ENCODE measurements around the gene FSCN2. TPM values are rescaled to one million over a fixed set of nuclear protein-coding genes. Genes with fewer than 3 reads are reported as not detected.

The FSCN2 gene
- total and polyA plus RNA-seq, 10 of the 15 experiments (the other 5 are each of a cell fraction or from before 2014, with no cell fraction given): 0.12 to 2.1 (median 0.65) TPM; not detected in 3

- ChIA-PET RAD21 (ENCODE audit: unreplicated experiment) (no interaction called here), POLR2A (interaction anchor here (0.6 kb wide), 1 partner anchor 348 kb away, joined by 3 read pairs; no protein-coding TSS in a partner anchor), SMC1A (ENCODE audit: uncharacterized antibody, unreplicated experiment) (interaction anchor here (0.5 to 1.0 kb wide), 2 partner anchors 72 to 89 kb away, joined by 3 to 5 read pairs; no protein-coding TSS in a partner anchor), CTCF (interaction anchor here (0.6 kb wide), 1 partner anchor 33 kb away, joined by 3 read pairs; no protein-coding TSS in a partner anchor)
- peaks cover 3% of the 10 kb centered on the region; the same call in 1 of the 2 replicates for H3K4me1 ChIP-seq (ENCODE audit: control insufficient read depth, insufficient read depth, low read length)
- no peak overlapping the region for H3K4me3 ChIP-seq
- intact Hi-C loops (cut with micrococcal nuclease; ENCODE audit: unreplicated experiment) (no loop called here), in situ Hi-C loops (cut with MboI) (no loop called here)
- TF ChIP-seq SMARCA5 (IDR thresholded peaks at IDR 0.05) (no peak), BMI1 (IDR thresholded peaks at IDR 0.05; ENCODE audit: borderline replicate concordance) (no peak), MEF2B (IDR thresholded peaks at IDR 0.05; ENCODE audit: partially characterized antibody, poor library complexity, severe bottlenecking) (no peak), TAF1 (IDR thresholded peaks at IDR 0.05; ENCODE audit: borderline replicate concordance, low read depth, low read length) (no peak), E2F4 (IDR thresholded peaks at IDR 0.05; ENCODE audit: low read depth, low read length) (no peak), IKZF2 (IDR thresholded peaks at IDR 0.05) (no peak), CEBPB (IDR thresholded peaks at IDR 0.05; ENCODE audit: borderline replicate concordance in 1 of 2, low read depth in 2 of 2, low read length in 2 of 2) (no peak), NFIC (IDR thresholded peaks at IDR 0.05; ENCODE audit: low read depth, low read length) (no peak)
- H3K27me3 ChIP-seq (replicated peaks in 1 of 2; ENCODE audit: control insufficient read depth in 2 of 2, insufficient read depth in 2 of 2, low read length in 1 of 2): no peaks in the 10 kb centered on the region
- 77% methylated on average over 4 of the region's 4 CpGs for whole genome bisulfite sequencing (ENCODE audit: insufficient coverage, insufficient replicate concordance, low lambda C conversion rate, missing lambda C conversion rate)
- H3K9me3 ChIP-seq (replicated peaks; ENCODE audit: control insufficient read depth, insufficient read depth, low read length): no peaks in the 10 kb centered on the region
- H2AFZ ChIP-seq (ENCODE audit: control insufficient read depth, low read depth, low read length): no peak overlapping the region
- no peaks in the 10 kb centered on the region for H3K79me2 ChIP-seq (ENCODE audit: control insufficient read depth, insufficient read depth, low read length)
- BruUV-seq (replicated peaks): no TSS peak
- H3K4me2 ChIP-seq (ENCODE audit: control insufficient read depth, insufficient read depth): no peak overlapping the region
- peaks cover 43 to 54% of the 10 kb centered on the region in 2 experiments for H3K36me3 ChIP-seq (ENCODE audit: control insufficient read depth in 2 of 2, insufficient read depth in 2 of 2, low read length in 1 of 2)
- FAIRE-seq: no peak
- H3K9ac ChIP-seq (ENCODE audit: control insufficient read depth, insufficient read depth, low read length): no peak overlapping the region
- H4K20me1 ChIP-seq (ENCODE audit: control insufficient read depth, insufficient read depth): no peaks in the 10 kb centered on the region
- no peak overlapping the region for H3K27ac ChIP-seq (ENCODE audit: control insufficient read depth, insufficient read depth)
- ATAC-seq: no peak
- DNase-seq (ENCODE audit: low read depth, low spot score): no peak
Measured at GRCh38 chr17:81567191-81567590, 39.0 kb downstream of the FSCN2 start.

All from GM12878 (cell line).